ENCODE measurements around the gene MRPL12. TPM values are rescaled to one million over a fixed set of nuclear protein-coding genes. Genes with fewer than 3 reads are reported as not detected.

The MRPL12 gene
- total RNA-seq, 1 donor from 2014 or later, result 87.9 TPM

- DNase-seq (ENCODE audit: extremely low spot score, unreplicated experiment), result no peak
- no peaks in the 10 kb centered on the region for H3K9me3 Mint-ChIP-seq
- H3K36me3 Mint-ChIP-seq, result no peaks in the 10 kb centered on the region
- no peak for TF ChIP-seq CTCF (conservative IDR thresholded peaks at IDR 0.05)
- no peak overlapping the region for H3K4me3 Mint-ChIP-seq
- peaks cover 14% of the 10 kb centered on the region for H3K4me1 Mint-ChIP-seq (ENCODE audit: unreplicated experiment)
- H3K27ac Mint-ChIP-seq, result no peak overlapping the region
- peaks cover 3% of the 10 kb centered on the region for H3K27me3 Mint-ChIP-seq
These were observed 24.3 kb downstream of the MRPL12 start for GRCh38 chr17:81727324-81728031.

DNA sequence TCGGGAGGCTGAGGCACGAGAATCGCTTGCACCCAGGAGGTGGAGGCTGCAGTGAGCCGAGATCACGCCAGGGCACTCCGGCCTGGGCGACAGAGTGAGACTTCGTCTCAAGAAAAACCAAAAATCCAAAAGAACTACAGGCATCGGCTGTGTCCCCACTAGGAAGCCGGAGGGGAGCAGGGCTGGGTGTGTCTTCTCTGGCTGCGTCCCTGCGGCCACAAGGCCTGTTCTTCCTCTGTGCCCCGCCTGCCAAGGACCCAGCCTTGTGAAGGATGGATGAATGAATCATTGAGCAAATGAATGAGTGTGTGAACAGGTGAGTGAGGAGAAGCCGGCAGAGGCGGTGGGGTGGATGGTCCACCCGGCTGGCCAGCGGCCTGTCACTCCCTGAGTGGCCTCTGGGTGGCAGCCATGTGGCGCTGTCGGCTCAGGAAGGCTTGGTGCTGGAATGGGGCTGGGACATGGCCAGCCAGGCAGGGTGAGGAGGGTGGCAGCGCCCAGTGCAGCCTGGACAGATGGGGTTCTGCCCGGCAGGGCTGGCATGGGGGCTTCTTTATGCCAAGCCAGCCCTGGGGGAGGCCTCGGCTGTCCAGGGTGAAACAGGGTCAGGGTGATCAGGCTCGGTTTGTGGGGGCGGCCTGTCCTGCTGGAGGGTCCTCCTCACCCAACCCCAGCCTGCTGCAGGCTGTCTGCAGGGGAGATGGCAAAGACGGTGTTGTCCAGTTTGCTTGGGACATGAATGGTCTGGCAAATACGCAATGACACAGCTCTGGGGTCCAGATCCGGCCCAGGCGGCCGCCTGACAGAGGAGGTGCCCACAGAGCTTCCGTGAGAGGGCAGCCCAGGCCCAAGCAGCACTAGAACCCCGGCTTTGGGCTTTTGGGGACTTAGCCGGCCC lies 30.6 kb downstream of the MRPL12 start:
- H3K9me3 Mint-ChIP-seq, result no peaks in the 10 kb centered on the region
- TF ChIP-seq CTCF (conservative IDR thresholded peaks at IDR 0.05), result peak; percentile 91
- H3K4me3 Mint-ChIP-seq, result peak overlapping the region; percentile 33
- DNase-seq (ENCODE audit: extremely low spot score, unreplicated experiment), result peak; percentile 85
- H3K36me3 Mint-ChIP-seq, result no peaks in the 10 kb centered on the region
- H3K27me3 Mint-ChIP-seq, result peaks cover 7% of the 10 kb centered on the region
- H3K27ac Mint-ChIP-seq, result peak overlapping the region; percentile 54
- H3K4me1 Mint-ChIP-seq (ENCODE audit: unreplicated experiment), result peaks cover 9% of the 10 kb centered on the region

GRCh38 chr17:81734405-81735263 lies 31.5 kb downstream of the MRPL12 start:
- H3K27me3 Mint-ChIP-seq, result peaks cover 10% of the 10 kb centered on the region
- DNase-seq (ENCODE audit: extremely low spot score, unreplicated experiment), result peak; percentile 70
- no peak for TF ChIP-seq CTCF (conservative IDR thresholded peaks at IDR 0.05)
- no peak overlapping the region for H3K4me3 Mint-ChIP-seq
- no peak overlapping the region for H3K27ac Mint-ChIP-seq
- H3K4me1 Mint-ChIP-seq (ENCODE audit: unreplicated experiment), result peaks cover 9% of the 10 kb centered on the region
- H3K36me3 Mint-ChIP-seq, result no peaks in the 10 kb centered on the region
- no peaks in the 10 kb centered on the region for H3K9me3 Mint-ChIP-seq

- Mint-ChIP-seq H3K27ac (peak overlapping the region; percentile 49), H3K9me3 (no peaks in the 10 kb centered on the region), H3K4me3 (peak overlapping the region; percentile 4), H3K4me1 (ENCODE audit: unreplicated experiment) (peaks cover 9% of the 10 kb centered on the region), H3K27me3 (peaks cover 10% of the 10 kb centered on the region), H3K36me3 (no peaks in the 10 kb centered on the region)
- TF ChIP-seq CTCF (conservative IDR thresholded peaks at IDR 0.05), result no peak
- peak; percentile 67 for DNase-seq (ENCODE audit: extremely low spot score, unreplicated experiment)
These were observed 32.3 kb downstream of the MRPL12 start for GRCh38 chr17:81735264-81736102.

All from type B pancreatic cell (in vitro differentiated cells).